K562 (cell line): ENCODE data around the gene TFAP2E. TPM values are rescaled to one million over a fixed set of nuclear protein-coding genes. Genes with fewer than 3 reads are reported as not detected.

Experiments used
- CCAR2 ChIP-seq: fragments of 200-400 bp; formaldehyde crosslinking; IDR thresholded peaks from 2 replicates; pipeline ENCODE4 v1.6.1; 2017; ENCODE audit warnings: mild to moderate bottlenecking, low read depth, low read length
- ETV6 ChIP-seq, 3 experiments: fragments of 150-350 bp in 1 of 3; sonication (generic) in 1 of 3; formaldehyde crosslinking in 1 of 3; IDR thresholded peaks; 2 replicates each; pipeline versions ENCODE4 v1.6.1 to v1.8.0; 2014 to 2022; ENCODE audit warnings: borderline replicate concordance in 2 of 3, low read depth in 2 of 3, antibody characterized with exemption in 1 of 3, low read length in 1 of 3, mild to moderate bottlenecking in 1 of 3, missing genetic modification reagents in 1 of 3
- FOXA3 ChIP-seq, 2 experiments: fragments of 450-650 bp in 1 of 2; sonication (generic) in 1 of 2; formaldehyde crosslinking; IDR thresholded peaks in 1 of 2; conservative IDR thresholded peaks in 1 of 2; 2 replicates each; pipeline versions ENCODE4 v1.4.0 to v1.8.0; 2020 to 2022; ENCODE audit warnings: mild to moderate bottlenecking in 2 of 2, missing genetic modification reagents in 1 of 2
- GTF2E2 ChIP-seq: fragments of 200-800 bp; sonication (Bioruptor generic); IDR thresholded peaks from 2 replicates; pipeline ENCODE4 v1.6.1; 2016; ENCODE audit warnings: missing genetic modification characterization, missing compliant biosample characterization
- HDGF ChIP-seq: fragments of 450-650 bp; IDR thresholded peaks from 2 replicates; pipeline ENCODE4 v1.6.1; 2016
- KDM5B ChIP-seq: fragments of 200-600 bp; sonication (generic); IDR thresholded peaks from 2 replicates; pipeline ENCODE4 v1.6.1; 2012; ENCODE audit warnings: low read depth, mild to moderate bottlenecking, moderate library complexity, low read length, control low read depth, inconsistent platforms; ENCODE audit not compliant: insufficient replicate concordance
- NCOA4 ChIP-seq: fragments of 450-650 bp; IDR thresholded peaks from 2 replicates; pipeline ENCODE4 v1.6.1; 2018; ENCODE audit warnings: mild to moderate bottlenecking; ENCODE audit not compliant: partially characterized antibody
- PATZ1 ChIP-seq: fragments of 250-450 bp; sonication (Bioruptor Pico); IDR thresholded peaks from 2 replicates; pipeline ENCODE4 v1.5.0; 2020; ENCODE audit warnings: mild to moderate bottlenecking, borderline replicate concordance
- PHB2 ChIP-seq: fragments of 450-650 bp; IDR thresholded peaks from 2 replicates; pipeline ENCODE4 v1.6.1; 2017; ENCODE audit warnings: low read depth
- RFX5 ChIP-seq: IDR thresholded peaks from 2 replicates; pipeline ENCODE4 v1.6.1; 2011; ENCODE audit warnings: low read depth, mild to moderate bottlenecking, improper control_type of control experiment, low read length
- STAT6 ChIP-seq: sonication (generic); formaldehyde crosslinking; IDR thresholded peaks from 2 replicates; pipeline ENCODE4 v1.8.1; 2023; ENCODE audit warnings: mild to moderate bottlenecking, missing genetic modification reagents
- TEAD1 ChIP-seq, 2 experiments: fragments of 450-650 bp in 1 of 2; sonication (generic) in 1 of 2; formaldehyde crosslinking; IDR thresholded peaks; 2 replicates each; pipeline versions ENCODE4 v1.4.0 to v1.8.0; 2020 to 2022; ENCODE audit warnings: mild to moderate bottlenecking in 2 of 2, missing genetic modification reagents in 1 of 2
- U2AF2 ChIP-seq: fragments of 200-400 bp; formaldehyde crosslinking; optimal IDR thresholded peaks from 2 replicates; pipeline ENCODE3; 2017; ENCODE audit warnings: low read depth, mild to moderate bottlenecking, low read length
- ZBTB2 ChIP-seq: fragments of 450-650 bp; IDR thresholded peaks from 2 replicates; pipeline ENCODE4 v1.6.1; 2016; ENCODE audit warnings: antibody characterized with exemption
- ZNF695 ChIP-seq: fragments of 450-650 bp; formaldehyde crosslinking; IDR thresholded peaks from 2 replicates; pipeline ENCODE4 v1.4.0; 2020; ENCODE audit warnings: mild to moderate bottlenecking, moderate library complexity
- ZNF77 ChIP-seq: fragments of 250-450 bp; sonication (Bioruptor Pico); IDR thresholded peaks from 2 replicates; pipeline ENCODE4 v1.5.0; 2020
- ZNF830 ChIP-seq: fragments of 250-450 bp; sonication (Bioruptor Pico); IDR thresholded peaks from 2 replicates; pipeline ENCODE4 v1.5.0; 2021; ENCODE audit warnings: mild to moderate bottlenecking
- polyA plus RNA-seq, 8 experiments: library from polyadenylated mRNA; depleted of rRNA in 4 of 8; stranded (reverse) in 5 of 8; unstranded in 3 of 8; fragments of >200 nt; fragmentation: Nextera tagmentation in 2 of 8; fragmentation: Illumina TruSeq in 1 of 8; extraction: Ambion mirVana in 2 of 8; extraction: Trizol in 1 of 8; gene quantifications; 2 replicates each; pipeline versions ENCODE4 v1.2.1 to v1.2.3, GENCODE V29; 2011 to 2014; ENCODE audit warnings: inconsistent platforms in 1 of 8, missing spikeins in 1 of 8
- total RNA-seq, 7 experiments: library from RNA; depleted of rRNA in 6 of 7; stranded (reverse); fragments of >200 nt in 6 of 7; fragmentation: Illumina TruSeq in 2 of 7; extraction: Trizol in 2 of 7; gene quantifications; 2 replicates each; pipeline versions ENCODE4 v1.2.1 to v1.2.3, GENCODE V29; 2011 to 2021; ENCODE audit warnings: low replicate concordance in 1 of 7
- TF ChIP-seq, protein P1 (sequence below): IDR thresholded peaks from 3 replicates; pipeline ENCODE4 v1.6.1; 2011; ENCODE audit warnings: borderline replicate concordance, mild to moderate bottlenecking; ENCODE audit not compliant: insufficient read length, insufficient read depth
- TF ChIP-seq, protein P2 (sequence below): fragments of 250-450 bp; sonication (Bioruptor Pico); IDR thresholded peaks from 2 replicates; pipeline ENCODE4 v1.4.0; 2020; ENCODE audit warnings: mild to moderate bottlenecking, moderate library complexity

TFAP2E gene
- total and polyA plus RNA-seq, 9 of the 15 experiments (the other 6 are each of a cell fraction or from before 2014, with no cell fraction given), result 0.03 to 0.11 (median 0.07) TPM; not detected in 4

DNA sequence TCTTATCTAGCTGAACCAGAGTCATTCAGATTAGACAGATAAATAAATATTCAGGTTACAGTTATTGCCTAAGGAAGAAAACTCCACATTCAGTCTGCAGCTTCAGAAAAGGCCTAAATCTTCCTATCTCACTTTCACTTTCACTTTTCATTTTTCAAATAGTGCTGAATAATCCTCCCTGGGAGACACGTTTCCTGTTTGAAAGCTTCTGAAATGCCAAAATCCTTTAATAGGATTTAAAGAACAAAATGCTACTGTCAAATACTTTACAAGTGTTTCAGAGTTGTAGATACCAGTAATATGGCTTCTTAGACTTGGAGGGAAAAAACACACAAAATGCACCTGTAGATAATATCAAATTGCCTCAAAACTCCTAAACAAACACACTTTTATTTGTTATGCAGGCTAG lies 64.3 kb downstream of the TFAP2E start (continued):
- TF ChIP-seq STAT6 (CRISPR knock-in tag) (no peak), HDGF (no peak), TEAD1 (CRISPR knock-in tag; IDR thresholded peaks at IDR 0.05) (no peak), ZNF77 (CRISPR knock-in tag) (no peak), KDM5B (no peak), CCAR2 (no peak), FOXA3 (CRISPR knock-in tag; conservative IDR thresholded peaks at IDR 0.05 in 1 of 2, IDR thresholded peaks at IDR 0.05 in 1 of 2) (no peak; a peak in 1 of 4 replicates), GTF2E2 (tag) (no peak), PATZ1 (CRISPR knock-in tag) (no peak), ETV6 (IDR thresholded peaks at IDR 0.05; ENCODE audit: borderline replicate concordance in 1 of 2, low read depth in 2 of 2, low read length in 1 of 2) (no peak), ETV6 (CRISPR knock-in tag; IDR thresholded peaks at IDR 0.05; ENCODE audit: borderline replicate concordance) (no peak), PHB2 (no peak), NCOA4 (no peak), ZNF695 (no peak), RFX5 (no peak), U2AF2 (no peak), ZNF830 (CRISPR knock-in tag) (no peak), ZBTB2 (no peak)
- TF ChIP-seq, protein P1, sequence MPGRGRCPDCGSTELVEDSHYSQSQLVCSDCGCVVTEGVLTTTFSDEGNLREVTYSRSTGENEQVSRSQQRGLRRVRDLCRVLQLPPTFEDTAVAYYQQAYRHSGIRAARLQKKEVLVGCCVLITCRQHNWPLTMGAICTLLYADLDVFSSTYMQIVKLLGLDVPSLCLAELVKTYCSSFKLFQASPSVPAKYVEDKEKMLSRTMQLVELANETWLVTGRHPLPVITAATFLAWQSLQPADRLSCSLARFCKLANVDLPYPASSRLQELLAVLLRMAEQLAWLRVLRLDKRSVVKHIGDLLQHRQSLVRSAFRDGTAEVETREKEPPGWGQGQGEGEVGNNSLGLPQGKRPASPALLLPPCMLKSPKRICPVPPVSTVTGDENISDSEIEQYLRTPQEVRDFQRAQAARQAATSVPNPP, result no peak
- TF ChIP-seq, protein P2, sequence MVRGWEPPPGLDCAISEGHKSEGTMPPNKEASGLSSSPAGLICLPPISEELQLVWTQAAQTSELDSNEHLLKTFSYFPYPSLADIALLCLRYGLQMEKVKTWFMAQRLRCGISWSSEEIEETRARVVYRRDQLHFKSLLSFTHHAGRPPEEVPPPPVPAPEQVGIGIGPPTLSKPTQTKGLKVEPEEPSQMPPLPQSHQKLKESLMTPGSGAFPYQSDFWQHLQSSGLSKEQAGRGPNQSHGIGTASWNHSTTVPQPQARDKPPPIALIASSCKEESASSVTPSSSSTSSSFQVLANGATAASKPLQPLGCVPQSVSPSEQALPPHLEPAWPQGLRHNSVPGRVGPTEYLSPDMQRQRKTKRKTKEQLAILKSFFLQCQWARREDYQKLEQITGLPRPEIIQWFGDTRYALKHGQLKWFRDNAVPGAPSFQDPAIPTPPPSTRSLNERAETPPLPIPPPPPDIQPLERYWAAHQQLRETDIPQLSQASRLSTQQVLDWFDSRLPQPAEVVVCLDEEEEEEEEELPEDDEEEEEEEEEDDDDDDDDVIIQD (CRISPR knock-in tag), result no peak
